Activated CD4-positive, alpha-beta T cell treated with anti-CD3 and anti-CD28 coated beads for 36 hours (primary cell): ENCODE results near the gene CRYBG1. TPM values are rescaled to one million over a fixed set of nuclear protein-coding genes. Genes with fewer than 3 reads are reported as not detected.

Experiments used
- ATAC-seq: fragments of 200-7000 bp; cut with Tn5 transposase; one replicate; pipeline ENCODE4 v1.10.0; 2021; ENCODE audit warnings: mild to moderate bottlenecking, moderate library complexity
- CTCF ChIA-PET: fragments of 350-600 bp; sonication (Branson Sonifier 250); formaldehyde crosslinking; loops from one replicate; lab custom pipeline; 2021; ENCODE audit warnings: antibody characterized with exemption; lab: Charles Lee
- POLR2A ChIA-PET: fragments of 350-600 bp; sonication (Branson Sonifier 250); formaldehyde crosslinking; loops from one replicate; lab custom pipeline; 2021; ENCODE audit warnings: antibody characterized with exemption, inconsistent platforms; lab: Charles Lee
- DNase-seq: peaks from one replicate; pipeline ENCODE4 v3.0.0-alpha.2; 2020
- H3K27ac Mint-ChIP-seq: one replicate; pipeline ENCODE4 v1.8.0; 2021; ENCODE audit warnings: mixed read lengths
- H3K27me3 Mint-ChIP-seq: one replicate; pipeline ENCODE4 v1.8.0; 2021; ENCODE audit warnings: mixed read lengths
- H3K36me3 Mint-ChIP-seq: one replicate; pipeline ENCODE4 v1.8.0; 2021; ENCODE audit warnings: low read depth, mixed read lengths
- H3K4me1 Mint-ChIP-seq: one replicate; pipeline ENCODE4 v1.8.0; 2021; ENCODE audit warnings: mixed read lengths
- H3K4me3 Mint-ChIP-seq: one replicate; pipeline ENCODE4 v1.8.0; 2021; ENCODE audit warnings: mild to moderate bottlenecking, moderate library complexity, mixed read lengths
- H3K9me3 Mint-ChIP-seq: one replicate; pipeline ENCODE4 v1.8.0; 2021; ENCODE audit warnings: low read depth, mixed read lengths
- intact Hi-C, 2 experiments: fragments of 100-400 bp; cut with DNase I in 1 of 2; cut with micrococcal nuclease in 1 of 2; formaldehyde crosslinking; loops; one replicate each; pipeline versions ENCODE4 v1.14.2 to v1.15.1; 2022 to 2024; cut with DNase I, micrococcal nuclease
- total RNA-seq, 2 experiments: library from RNA; stranded (reverse); gene quantifications; one replicate each; pipeline ENCODE4 v1.2.3, GENCODE V29; 2021

CRYBG1 gene
- total RNA-seq, 2 experiments from 2014 or later: 26.2 to 26.6 TPM

DNA sequence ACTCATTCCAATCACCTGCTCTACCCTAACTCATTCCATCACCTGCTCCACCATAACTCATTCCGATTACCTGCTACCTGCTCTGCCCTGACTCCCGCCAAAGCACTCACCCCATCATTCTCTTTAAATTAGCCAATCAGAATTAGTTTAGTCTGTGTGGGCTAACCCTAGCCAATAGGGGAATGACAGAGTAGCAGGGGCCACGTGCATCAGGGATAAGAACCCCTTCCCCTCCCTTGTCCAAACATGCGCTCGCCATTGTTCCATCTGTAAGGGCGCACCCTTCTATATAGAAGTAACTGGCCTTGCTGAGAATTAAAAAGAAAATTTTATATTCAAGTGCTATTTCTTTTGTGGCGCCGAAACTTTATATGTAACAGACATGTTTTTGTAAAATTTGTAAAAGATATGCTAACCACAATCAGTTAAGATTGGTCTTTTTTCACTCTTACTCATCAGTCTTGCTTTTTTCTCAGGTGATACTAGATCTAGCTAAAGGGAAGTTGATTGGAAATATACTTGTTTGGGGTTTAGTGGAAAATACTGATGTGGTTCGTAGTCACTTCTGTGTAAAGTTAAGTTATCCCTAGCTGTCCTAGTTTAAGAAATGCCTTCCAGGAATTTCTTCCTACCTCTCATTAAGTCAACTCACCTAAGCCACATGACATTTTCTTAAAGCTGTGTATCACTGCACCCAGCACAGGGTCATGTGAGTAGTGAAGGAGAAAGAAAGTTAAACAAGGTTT is 252.3 kb downstream of the CRYBG1 start:
- H3K27ac Mint-ChIP-seq: no peak overlapping the region
- H3K27me3 Mint-ChIP-seq: no peaks in the 10 kb centered on the region
- DNase-seq: no peak
- no peak overlapping the region for H3K4me3 Mint-ChIP-seq
- intact Hi-C loops: loop anchor here in 1 of 2 experiments (1.0 kb wide), 1 partner anchor 16 kb away; the partner anchor contains the start of genes QRSL1 and RTN4IP1
- POLR2A ChIA-PET: no interaction called here
- peaks cover 17% of the 10 kb centered on the region for H3K4me1 Mint-ChIP-seq
- no peaks in the 10 kb centered on the region for H3K9me3 Mint-ChIP-seq
- CTCF ChIA-PET: interaction anchor here (0.7 to 1.5 kb wide), 2 partner anchors 41 to 46 kb away, joined by 3 to 4 read pairs; no protein-coding TSS in a partner anchor
- peak; percentile 55 for ATAC-seq
- H3K36me3 Mint-ChIP-seq: peaks cover 8% of the 10 kb centered on the region

DNA sequence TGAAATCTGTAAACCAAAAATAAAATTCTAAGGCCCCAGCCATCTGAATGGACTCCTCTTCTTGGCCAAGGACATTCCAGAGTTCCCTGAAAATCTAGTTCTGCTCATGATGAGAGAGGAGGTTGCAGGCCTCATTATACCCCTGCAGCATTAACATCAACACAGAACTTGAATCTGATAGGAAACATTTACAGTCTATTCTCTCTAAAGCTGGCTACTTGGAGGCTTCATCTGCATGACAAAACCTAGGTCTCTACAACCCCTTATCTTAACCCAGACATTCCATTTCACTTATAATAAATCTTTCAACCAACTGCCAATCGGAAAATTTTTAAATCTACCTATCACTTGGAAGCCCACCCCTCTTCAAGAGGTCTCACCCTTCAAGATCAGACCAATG is 253.1 kb downstream of the CRYBG1 start:
- intact Hi-C loops: loop anchor here in 1 of 2 experiments (1.0 kb wide), 1 partner anchor 16 kb away; the partner anchor contains the start of genes QRSL1 and RTN4IP1
- CTCF ChIA-PET: interaction anchor here (1.2 kb wide), 1 partner anchor 23 kb away, joined by 3 read pairs; no protein-coding TSS in a partner anchor
- H3K4me3 Mint-ChIP-seq: no peak overlapping the region

DNA sequence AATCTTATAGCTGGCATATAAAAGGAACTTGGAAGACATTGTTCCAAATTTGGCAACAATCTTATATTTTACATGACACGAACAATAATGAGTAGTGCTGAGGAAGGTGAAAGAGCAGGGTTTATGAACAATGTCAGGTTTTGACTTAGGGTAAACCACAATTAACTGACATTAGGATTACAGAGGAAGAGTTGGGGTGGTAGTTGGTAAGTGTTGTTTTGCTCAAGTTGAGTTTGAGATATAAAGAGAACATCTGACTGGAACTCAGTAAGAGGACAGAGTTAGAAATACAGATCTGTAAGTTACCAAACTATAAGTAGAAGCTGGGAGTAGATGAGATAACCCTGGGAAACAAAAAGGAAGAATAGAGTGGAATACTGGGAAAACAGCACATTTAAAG is 253.6 kb downstream of the CRYBG1 start:
- no peak overlapping the region for H3K27ac Mint-ChIP-seq
- POLR2A ChIA-PET: no interaction called here
- CTCF ChIA-PET: interaction anchor here (0.6 to 1.2 kb wide), 3 partner anchors 23 to 463 kb away, joined by 3 read pairs; no protein-coding TSS in a partner anchor
- ATAC-seq (no peak), DNase-seq (no peak)
- no peaks in the 10 kb centered on the region for H3K27me3 Mint-ChIP-seq
- no peak overlapping the region for H3K4me3 Mint-ChIP-seq
- H3K36me3 Mint-ChIP-seq: peaks cover 11% of the 10 kb centered on the region
- no peaks in the 10 kb centered on the region for H3K9me3 Mint-ChIP-seq
- peaks cover 17% of the 10 kb centered on the region for H3K4me1 Mint-ChIP-seq
- intact Hi-C loops: no loop called here

More for the DNA sequence above, 253.1 kb downstream of the CRYBG1 start:
- peaks cover 17% of the 10 kb centered on the region for H3K4me1 Mint-ChIP-seq
- no peak overlapping the region for H3K27ac Mint-ChIP-seq
- DNase-seq: no peak
- POLR2A ChIA-PET: no interaction called here
- H3K27me3 Mint-ChIP-seq: no peaks in the 10 kb centered on the region
- H3K36me3 Mint-ChIP-seq: peaks cover 8% of the 10 kb centered on the region
- no peaks in the 10 kb centered on the region for H3K9me3 Mint-ChIP-seq
- ATAC-seq: no peak

DNA sequence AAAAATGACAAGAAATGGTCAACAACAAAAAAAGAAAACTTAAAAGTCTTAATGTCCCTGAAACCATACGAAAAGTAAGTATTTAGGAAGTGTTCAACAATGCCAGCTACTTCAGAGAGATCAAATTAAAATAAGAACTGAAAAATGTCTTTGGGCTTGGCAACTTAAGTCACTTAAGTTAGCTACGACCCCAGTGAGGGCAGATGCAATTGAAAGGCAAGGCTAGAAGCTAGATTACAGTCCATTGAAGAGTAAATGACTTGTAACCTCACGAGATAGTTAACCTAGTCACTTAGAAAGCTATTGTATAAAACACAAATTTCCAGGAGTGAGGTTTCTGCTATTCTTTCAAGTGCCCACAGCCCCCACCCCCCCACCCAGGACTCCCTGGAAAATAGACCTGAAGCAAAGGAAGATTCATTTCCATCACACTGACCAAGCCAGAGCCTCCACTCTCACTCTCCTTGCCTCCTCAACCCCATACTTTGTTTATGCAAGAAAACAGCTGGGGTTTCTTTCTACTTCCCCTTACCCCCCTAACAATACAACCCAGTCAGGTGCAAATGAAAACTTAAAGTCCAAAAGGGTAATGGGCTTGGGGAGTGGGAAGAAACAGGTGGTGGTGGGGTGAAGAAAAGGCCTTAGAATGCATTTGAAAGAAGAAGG is 254.2 kb downstream of the CRYBG1 start:
- H3K27me3 Mint-ChIP-seq: no peaks in the 10 kb centered on the region
- H3K9me3 Mint-ChIP-seq: no peaks in the 10 kb centered on the region
- peaks cover 11% of the 10 kb centered on the region for H3K36me3 Mint-ChIP-seq
- H3K4me1 Mint-ChIP-seq: peaks cover 17% of the 10 kb centered on the region
- intact Hi-C loops: no loop called here
- POLR2A ChIA-PET: no interaction called here
- DNase-seq (no peak), ATAC-seq (no peak)
- H3K4me3 Mint-ChIP-seq: no peak overlapping the region
- no peak overlapping the region for H3K27ac Mint-ChIP-seq
- CTCF ChIA-PET: interaction anchor here (0.6 to 1.2 kb wide), 3 partner anchors 22 to 462 kb away, joined by 3 read pairs; no protein-coding TSS in a partner anchor

DNA sequence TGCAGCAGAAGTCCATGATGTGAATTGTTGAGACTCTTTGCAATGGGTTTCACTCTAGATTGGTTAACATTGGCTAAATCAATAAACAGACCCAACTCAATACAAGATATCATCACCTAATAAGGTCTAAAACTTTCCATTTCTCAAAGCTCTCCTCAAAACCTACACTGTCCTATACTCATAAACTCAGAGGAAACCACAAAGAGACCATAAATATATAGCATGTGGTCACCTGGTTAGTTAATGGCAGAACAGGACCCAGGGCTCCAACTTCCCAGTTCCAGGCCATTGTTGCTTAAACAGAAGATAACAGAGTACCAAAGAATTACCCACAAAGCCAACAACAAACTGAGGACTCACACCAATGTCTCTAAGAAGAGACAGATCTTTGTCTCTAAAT is 256.8 kb downstream of the CRYBG1 start:
- H3K36me3 Mint-ChIP-seq: peaks cover 15% of the 10 kb centered on the region
- ATAC-seq (no peak), DNase-seq (no peak)
- H3K9me3 Mint-ChIP-seq: no peaks in the 10 kb centered on the region
- H3K4me3 Mint-ChIP-seq: no peak overlapping the region
- H3K4me1 Mint-ChIP-seq: peaks cover 17% of the 10 kb centered on the region
- CTCF ChIA-PET: interaction anchor here (1.0 to 1.4 kb wide), 2 partner anchors 9 to 362 kb away, joined by 3 to 4 read pairs; no protein-coding TSS in a partner anchor
- H3K27ac Mint-ChIP-seq: no peak overlapping the region
- intact Hi-C loops: no loop called here
- POLR2A ChIA-PET: no interaction called here
- no peaks in the 10 kb centered on the region for H3K27me3 Mint-ChIP-seq

DNA sequence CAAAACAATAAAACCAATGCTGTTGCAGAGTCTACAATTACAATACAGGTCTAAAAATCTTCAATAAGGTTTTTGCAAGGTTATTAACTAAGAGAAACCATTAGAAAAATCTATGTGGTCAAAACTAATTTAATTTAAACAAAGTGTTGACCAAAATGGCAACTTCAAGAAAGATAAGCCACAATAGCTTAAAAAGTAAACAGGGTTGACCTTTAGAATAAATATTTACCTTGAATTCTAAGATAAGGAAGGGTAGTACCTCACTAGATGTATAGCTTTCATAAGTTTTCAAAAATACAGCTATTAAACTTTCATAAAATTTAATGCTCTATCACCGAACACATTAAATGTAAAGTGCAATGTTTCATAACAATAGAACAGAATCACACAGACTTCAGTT is 257.3 kb downstream of the CRYBG1 start:
- H3K27me3 Mint-ChIP-seq: no peaks in the 10 kb centered on the region
- H3K9me3 Mint-ChIP-seq: no peaks in the 10 kb centered on the region
- no peak for DNase-seq
- intact Hi-C loops: no loop called here
- ChIA-PET POLR2A (no interaction called here), CTCF (interaction anchor here (0.6 to 1.8 kb wide), 4 partner anchors 8 to 1580 kb away, joined by 3 to 6 read pairs (median 4); no protein-coding TSS in a partner anchor)
- H3K36me3 Mint-ChIP-seq: peaks cover 16% of the 10 kb centered on the region
- H3K27ac Mint-ChIP-seq: no peak overlapping the region
- H3K4me1 Mint-ChIP-seq: peaks cover 13% of the 10 kb centered on the region
- no peak for ATAC-seq
- no peak overlapping the region for H3K4me3 Mint-ChIP-seq

DNA sequence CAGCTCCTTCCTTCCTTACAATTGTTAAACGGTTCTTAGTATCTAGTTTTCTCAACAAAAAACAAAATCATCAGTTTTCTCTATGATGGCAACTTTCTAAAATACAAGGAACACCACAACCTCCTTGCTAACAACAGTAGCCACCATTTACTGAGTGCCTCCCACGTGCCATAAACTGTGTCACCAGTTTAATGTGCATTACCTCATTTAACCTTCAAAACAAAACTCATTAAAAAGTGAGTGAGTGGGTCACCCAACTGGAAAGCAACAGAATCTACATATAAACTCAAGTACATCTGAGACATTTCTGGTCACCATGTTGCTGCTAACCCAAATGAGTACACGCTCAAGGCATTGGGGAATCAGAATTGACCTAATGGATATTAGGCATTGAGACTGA is 257.8 kb downstream of the CRYBG1 start:
- Mint-ChIP-seq H3K27me3 (no peaks in the 10 kb centered on the region), H3K36me3 (peaks cover 16% of the 10 kb centered on the region), H3K4me1 (peaks cover 8% of the 10 kb centered on the region), H3K27ac (no peak overlapping the region), H3K9me3 (no peaks in the 10 kb centered on the region), H3K4me3 (no peak overlapping the region)
- ATAC-seq (no peak), DNase-seq (no peak)
- ChIA-PET POLR2A (no interaction called here), CTCF (interaction anchor here (0.6 to 2.5 kb wide), 6 partner anchors 9 to 1579 kb away, joined by 3 to 8 read pairs (median 4); no protein-coding TSS in a partner anchor)
- intact Hi-C loops: no loop called here

DNA sequence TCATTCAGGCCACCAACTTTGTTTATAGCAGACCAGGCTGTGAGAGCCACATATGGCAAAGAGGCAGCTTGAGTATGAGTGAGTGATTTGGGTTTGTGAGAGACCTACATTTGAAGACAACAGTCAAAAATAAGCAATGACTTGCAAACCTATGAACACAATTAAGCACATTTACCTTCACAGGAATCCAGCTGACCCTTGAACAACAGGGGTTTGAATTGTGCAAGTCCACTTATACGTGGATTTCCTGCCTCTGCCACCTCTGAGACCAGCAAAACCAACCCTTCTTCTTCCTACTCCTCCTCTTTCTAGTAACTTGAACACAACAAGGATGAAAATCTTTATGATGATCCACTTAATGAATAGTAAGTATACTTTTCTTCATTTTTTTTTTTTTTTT is 258.7 kb downstream of the CRYBG1 start:
- Mint-ChIP-seq H3K4me3 (no peak overlapping the region), H3K27me3 (no peaks in the 10 kb centered on the region), H3K27ac (no peak overlapping the region), H3K36me3 (peaks cover 16% of the 10 kb centered on the region), H3K4me1 (peaks cover 2% of the 10 kb centered on the region), H3K9me3 (no peaks in the 10 kb centered on the region)
- POLR2A ChIA-PET: no interaction called here
- CTCF ChIA-PET: interaction anchor here (0.6 to 2.5 kb wide), 4 partner anchors 9 to 280 kb away, joined by 3 to 8 read pairs (median 5); no protein-coding TSS in a partner anchor
- ATAC-seq: no peak
- DNase-seq: no peak
- intact Hi-C loops: no loop called here

DNA sequence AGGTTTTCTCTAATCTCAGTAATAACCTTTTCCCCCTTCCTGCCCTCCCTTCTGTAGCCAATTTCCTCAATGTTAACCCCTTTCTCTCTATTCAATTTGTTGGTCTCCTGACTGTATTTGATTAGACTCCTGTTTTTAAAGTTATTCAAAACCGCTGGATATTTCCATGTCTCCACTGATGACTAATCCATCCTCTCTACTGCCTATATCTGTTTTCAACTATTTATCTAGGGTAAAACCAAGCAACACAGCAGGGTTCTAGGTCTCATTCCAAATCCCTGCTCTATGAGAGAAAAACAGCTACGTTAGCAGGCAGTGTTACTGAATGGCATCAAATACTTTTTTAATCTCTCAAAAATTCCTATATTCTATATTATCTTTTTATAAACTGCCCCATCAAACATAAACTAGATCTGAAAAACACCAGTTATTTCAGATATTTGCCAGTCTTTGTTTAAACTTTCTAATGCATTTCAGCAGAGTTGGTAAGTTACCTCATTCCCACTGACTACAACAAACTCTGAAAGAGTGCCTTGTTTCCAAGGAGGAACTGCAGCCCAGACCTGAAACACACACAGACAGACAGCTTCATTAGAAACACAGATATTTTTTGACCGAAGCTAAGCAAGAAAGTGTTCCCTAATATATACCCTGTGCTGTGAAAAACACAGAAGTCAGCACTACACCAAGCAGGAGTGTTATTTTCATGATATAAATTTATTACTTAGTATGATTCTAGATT is 260.6 kb downstream of the CRYBG1 start:
- ChIA-PET CTCF (interaction anchor here (0.6 to 2.5 kb wide), 4 partner anchors 11 to 1513 kb away, joined by 3 to 8 read pairs (median 4); no protein-coding TSS in a partner anchor), POLR2A (no interaction called here)
- H3K36me3 Mint-ChIP-seq: peaks cover 14% of the 10 kb centered on the region
- intact Hi-C loops: no loop called here
- DNase-seq (no peak), ATAC-seq (no peak)
- H3K27me3 Mint-ChIP-seq: no peaks in the 10 kb centered on the region
- no peaks in the 10 kb centered on the region for H3K4me1 Mint-ChIP-seq
- H3K27ac Mint-ChIP-seq: no peak overlapping the region
- H3K9me3 Mint-ChIP-seq: no peaks in the 10 kb centered on the region
- no peak overlapping the region for H3K4me3 Mint-ChIP-seq
